ENCODE results near the gene PRKAA1. TPM values are rescaled to one million over a fixed set of nuclear protein-coding genes. Genes with fewer than 3 reads are reported as not detected.

Gene PRKAA1
- total RNA-seq, result 95.5 and 110 TPM in 2 replicates

DNA sequence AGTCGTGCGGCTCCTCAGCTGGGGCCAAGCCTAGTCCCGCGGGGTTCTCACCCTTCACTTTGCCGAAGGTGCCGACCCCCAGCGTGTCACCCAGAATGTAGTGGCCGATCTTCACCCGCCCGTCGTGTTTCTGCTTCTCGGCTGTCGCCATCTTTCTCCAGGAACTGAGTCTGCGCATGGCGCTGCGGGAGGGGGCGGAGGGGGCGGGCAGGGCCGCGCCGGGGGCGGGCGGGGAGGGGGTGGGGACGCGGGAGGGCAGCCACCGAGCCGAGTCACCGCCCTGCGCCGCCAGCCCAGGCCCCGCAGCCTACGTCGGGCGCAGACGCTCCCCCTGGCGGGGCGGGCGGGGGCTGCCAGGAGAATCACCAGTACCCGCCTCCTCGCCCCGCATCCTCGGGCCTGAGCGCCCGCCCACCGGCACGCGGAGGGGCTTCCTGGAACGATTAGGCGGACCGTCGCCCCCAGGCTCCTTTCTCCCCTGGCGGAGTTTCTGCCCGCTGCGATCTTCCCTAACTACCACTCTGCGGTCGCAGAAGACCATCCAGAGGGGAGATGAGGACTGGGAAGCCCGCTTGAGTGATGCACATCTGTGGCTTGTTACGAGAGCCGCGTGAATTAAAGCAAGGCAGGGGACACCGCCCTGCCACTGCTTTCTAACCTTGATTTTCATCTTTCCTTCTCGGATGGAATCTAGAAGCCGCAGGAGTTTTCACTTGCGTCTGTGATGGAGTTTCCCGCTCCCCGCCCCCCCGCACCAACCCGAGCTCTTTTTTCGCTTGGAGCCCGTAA is at the start of gene PRKAA1:
PRKAA1 (minus strand) TSS at position 363 of the 789 bp plus-strand sequence; CDS start at position 178, 185 bp downstream.
- H3K27ac ChIP-seq (ENCODE audit: low read depth, low read length), result peak within 1 kb of the TSS; percentile 88
- peaks cover 3% of the 10 kb centered on the region for H3K36me3 ChIP-seq (ENCODE audit: insufficient read depth, low read length)
- TF ChIP-seq, protein P1, sequence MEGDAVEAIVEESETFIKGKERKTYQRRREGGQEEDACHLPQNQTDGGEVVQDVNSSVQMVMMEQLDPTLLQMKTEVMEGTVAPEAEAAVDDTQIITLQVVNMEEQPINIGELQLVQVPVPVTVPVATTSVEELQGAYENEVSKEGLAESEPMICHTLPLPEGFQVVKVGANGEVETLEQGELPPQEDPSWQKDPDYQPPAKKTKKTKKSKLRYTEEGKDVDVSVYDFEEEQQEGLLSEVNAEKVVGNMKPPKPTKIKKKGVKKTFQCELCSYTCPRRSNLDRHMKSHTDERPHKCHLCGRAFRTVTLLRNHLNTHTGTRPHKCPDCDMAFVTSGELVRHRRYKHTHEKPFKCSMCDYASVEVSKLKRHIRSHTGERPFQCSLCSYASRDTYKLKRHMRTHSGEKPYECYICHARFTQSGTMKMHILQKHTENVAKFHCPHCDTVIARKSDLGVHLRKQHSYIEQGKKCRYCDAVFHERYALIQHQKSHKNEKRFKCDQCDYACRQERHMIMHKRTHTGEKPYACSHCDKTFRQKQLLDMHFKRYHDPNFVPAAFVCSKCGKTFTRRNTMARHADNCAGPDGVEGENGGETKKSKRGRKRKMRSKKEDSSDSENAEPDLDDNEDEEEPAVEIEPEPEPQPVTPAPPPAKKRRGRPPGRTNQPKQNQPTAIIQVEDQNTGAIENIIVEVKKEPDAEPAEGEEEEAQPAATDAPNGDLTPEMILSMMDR (IDR thresholded peaks at IDR 0.05; ENCODE audit: extremely low read depth, low read depth, low read length), result peak; percentile 36
- peaks cover 24% of the 10 kb centered on the region for H4K20me1 ChIP-seq (ENCODE audit: insufficient read depth, low read length)
- H3K27me3 ChIP-seq (ENCODE audit: insufficient read depth, low read length), result no peaks in the 10 kb centered on the region
- H3K4me3 ChIP-seq (ENCODE audit: insufficient read depth, low read length), result peak within 1 kb of the TSS; percentile 96
- peak; percentile 99 for DNase-seq (ENCODE audit: insufficient read length, low spot score, missing footprints)
- H3K4me1 ChIP-seq (ENCODE audit: insufficient read depth, low read length), result peaks cover 18% of the 10 kb centered on the region
- H3K79me2 ChIP-seq (ENCODE audit: insufficient read depth, low read length), result peaks cover 44% of the 10 kb centered on the region
- peak within 1 kb of the TSS; percentile 100 for H2AFZ ChIP-seq (ENCODE audit: low read length)
- no peaks in the 10 kb centered on the region for H3K9me3 ChIP-seq (ENCODE audit: low read depth, low read length)
- H3K4me2 ChIP-seq (ENCODE audit: insufficient read depth, low read length), result peak within 1 kb of the TSS; percentile 96

DNA sequence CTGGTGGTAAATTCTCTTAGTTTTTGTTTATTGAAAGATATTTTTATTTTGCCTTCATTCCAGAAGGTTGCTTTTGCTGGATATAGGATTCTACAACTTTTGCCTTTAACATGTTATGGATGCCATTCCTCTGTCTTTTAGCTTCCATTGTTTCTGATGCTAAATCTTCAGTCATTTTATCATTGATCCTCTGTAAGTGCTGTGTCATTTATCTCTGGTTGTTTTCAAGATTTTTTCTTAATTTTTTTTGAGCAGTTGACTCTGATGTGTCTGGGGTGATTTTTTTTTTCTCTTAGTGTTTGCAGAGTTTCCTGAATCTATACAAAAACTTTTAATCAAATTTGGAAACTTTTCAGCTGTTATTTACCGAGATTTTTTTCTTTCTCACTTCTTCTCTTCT is 49.4 kb upstream of the PRKAA1 start:
- Histone ChIP-seq H3K79me2 (ENCODE audit: insufficient read depth, low read length) (peaks cover 8% of the 10 kb centered on the region), H3K4me1 (ENCODE audit: insufficient read depth, low read length) (peaks cover 8% of the 10 kb centered on the region), H3K9me3 (ENCODE audit: low read depth, low read length) (no peaks in the 10 kb centered on the region), H3K27me3 (ENCODE audit: insufficient read depth, low read length) (no peaks in the 10 kb centered on the region), H3K27ac (ENCODE audit: low read depth, low read length) (no peak overlapping the region), H4K20me1 (ENCODE audit: insufficient read depth, low read length) (no peaks in the 10 kb centered on the region), H2AFZ (ENCODE audit: low read length) (no peak overlapping the region), H3K36me3 (ENCODE audit: insufficient read depth, low read length) (no peaks in the 10 kb centered on the region), H3K4me3 (ENCODE audit: insufficient read depth, low read length) (no peak overlapping the region), H3K4me2 (ENCODE audit: insufficient read depth, low read length) (no peak overlapping the region)
- no peak for DNase-seq (ENCODE audit: insufficient read length, low spot score, missing footprints)
- TF ChIP-seq, protein P1 (IDR thresholded peaks at IDR 0.05; ENCODE audit: extremely low read depth, low read depth, low read length), result no peak

DNA sequence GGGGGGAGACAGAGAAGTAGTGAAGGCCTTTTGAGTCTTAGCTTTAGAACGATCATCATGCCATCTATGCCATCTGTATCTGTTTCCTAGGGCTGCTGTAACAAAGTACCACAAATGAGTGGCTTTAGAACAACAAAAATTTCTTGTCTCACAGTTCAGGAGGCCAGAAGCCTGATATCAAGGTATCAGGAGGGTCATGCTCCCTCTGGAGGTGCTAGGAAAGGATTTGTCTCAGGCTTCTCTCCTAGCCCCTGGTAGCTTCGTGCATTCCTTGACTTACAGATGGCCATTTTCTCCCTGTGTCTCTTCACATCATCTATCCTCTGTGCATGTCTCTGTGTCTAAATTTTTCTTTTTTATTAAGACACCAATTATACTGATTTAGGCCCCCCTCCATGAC is 48.2 kb upstream of the PRKAA1 start:
- Histone ChIP-seq H3K4me3 (ENCODE audit: insufficient read depth, low read length) (no peak overlapping the region), H3K79me2 (ENCODE audit: insufficient read depth, low read length) (peaks cover 8% of the 10 kb centered on the region), H3K27ac (ENCODE audit: low read depth, low read length) (no peak overlapping the region), H3K9me3 (ENCODE audit: low read depth, low read length) (no peaks in the 10 kb centered on the region), H3K27me3 (ENCODE audit: insufficient read depth, low read length) (no peaks in the 10 kb centered on the region), H3K36me3 (ENCODE audit: insufficient read depth, low read length) (no peaks in the 10 kb centered on the region), H3K4me2 (ENCODE audit: insufficient read depth, low read length) (no peak overlapping the region), H4K20me1 (ENCODE audit: insufficient read depth, low read length) (no peaks in the 10 kb centered on the region), H2AFZ (ENCODE audit: low read length) (no peak overlapping the region), H3K4me1 (ENCODE audit: insufficient read depth, low read length) (peaks cover 12% of the 10 kb centered on the region)
- TF ChIP-seq, protein P1 (IDR thresholded peaks at IDR 0.05; ENCODE audit: extremely low read depth, low read depth, low read length), result no peak
- DNase-seq (ENCODE audit: insufficient read length, low spot score, missing footprints), result no peak

DNA sequence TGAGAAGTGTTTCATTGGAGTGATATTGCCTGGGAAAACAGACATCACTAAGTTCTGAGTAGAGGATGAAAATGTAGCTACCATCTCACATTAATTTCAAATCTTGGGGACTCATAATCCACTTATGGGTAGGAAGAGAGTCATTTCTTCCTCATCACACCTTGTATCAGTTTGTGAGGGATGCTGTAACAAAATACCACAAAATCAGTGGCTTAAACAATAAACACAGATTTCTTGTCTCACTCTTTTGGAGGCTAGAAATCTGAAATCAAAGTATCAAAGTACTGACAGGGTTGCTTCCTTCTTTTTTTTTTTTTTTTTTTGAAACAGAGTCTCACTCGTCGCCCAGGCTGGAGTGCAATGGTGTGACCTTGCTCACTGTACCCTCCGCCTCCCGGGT is 46.4 kb upstream of the PRKAA1 start:
- Histone ChIP-seq H3K27ac (ENCODE audit: low read depth, low read length) (no peak overlapping the region), H3K4me1 (ENCODE audit: insufficient read depth, low read length) (peaks cover 15% of the 10 kb centered on the region), H3K4me3 (ENCODE audit: insufficient read depth, low read length) (no peak overlapping the region), H3K4me2 (ENCODE audit: insufficient read depth, low read length) (no peak overlapping the region), H2AFZ (ENCODE audit: low read length) (no peak overlapping the region), H3K79me2 (ENCODE audit: insufficient read depth, low read length) (peaks cover 8% of the 10 kb centered on the region), H3K36me3 (ENCODE audit: insufficient read depth, low read length) (no peaks in the 10 kb centered on the region), H3K9me3 (ENCODE audit: low read depth, low read length) (no peaks in the 10 kb centered on the region), H3K27me3 (ENCODE audit: insufficient read depth, low read length) (no peaks in the 10 kb centered on the region), H4K20me1 (ENCODE audit: insufficient read depth, low read length) (no peaks in the 10 kb centered on the region)
- no peak for DNase-seq (ENCODE audit: insufficient read length, low spot score, missing footprints)
- TF ChIP-seq, protein P1 (IDR thresholded peaks at IDR 0.05; ENCODE audit: extremely low read depth, low read depth, low read length), result no peak
